NT2/D1 (cell line): ENCODE data around the gene SGTA.

Experiments
- DNase-seq: peaks from one replicate; pipeline ENCODE4 v3.0.0-alpha.2; 2011; ENCODE audit warnings: low read depth, low spot score
- H3K27me3 ChIP-seq: 2 replicates; pipeline ENCODE4 v1.6.0; 2011; ENCODE audit warnings: mild to moderate bottlenecking; ENCODE audit not compliant: insufficient read length, insufficient read depth
- H3K36me3 ChIP-seq: 2 replicates; pipeline ENCODE4 v1.6.1; 2011; ENCODE audit warnings: mild to moderate bottlenecking, low read length, mixed read lengths; ENCODE audit not compliant: insufficient read depth, insufficient read length
- H3K4me1 ChIP-seq: 2 replicates; pipeline ENCODE4 v1.5.1; 2011; ENCODE audit not compliant: insufficient read depth, insufficient read length
- H3K4me3 ChIP-seq: 2 replicates; pipeline ENCODE4 v1.5.1; 2011; ENCODE audit warnings: low read depth; ENCODE audit not compliant: insufficient read length
- H3K9ac ChIP-seq: 2 replicates; pipeline ENCODE4 v1.6.0; 2011; ENCODE audit warnings: low read depth; ENCODE audit not compliant: insufficient read length
- H3K9me3 ChIP-seq: 2 replicates; pipeline ENCODE4 v1.5.1; 2011; ENCODE audit warnings: mild to moderate bottlenecking, low read length; ENCODE audit not compliant: insufficient read depth
- SUZ12 ChIP-seq: IDR thresholded peaks from 2 replicates; pipeline ENCODE4 v1.6.1; 2011; ENCODE audit not compliant: insufficient read length, insufficient read depth; ENCODE audit errors: extremely low read depth
- YY1 ChIP-seq: IDR thresholded peaks from 2 replicates; pipeline ENCODE4 v1.6.1; 2011; ENCODE audit not compliant: insufficient read length, insufficient read depth
- ZNF274 ChIP-seq: IDR thresholded peaks from 2 replicates; pipeline ENCODE4 v1.6.1; 2011; ENCODE audit warnings: mild to moderate bottlenecking, low read depth, low read length

SGTA gene

GRCh38 chr19:2722541-2723344 is 60.3 kb downstream of the SGTA start:
- TF ChIP-seq SUZ12, result no peak
- no peak for TF ChIP-seq ZNF274
- TF ChIP-seq YY1, result no peak
- Histone ChIP-seq H3K4me1 (peaks cover 29% of the 10 kb centered on the region), H3K36me3 (no peaks in the 10 kb centered on the region), H3K9ac (peak overlapping the region; percentile 74), H3K9me3 (no peaks in the 10 kb centered on the region), H3K27me3 (peaks cover 6% of the 10 kb centered on the region), H3K4me3 (no peak overlapping the region)
- DNase-seq, result no peak

GRCh38 chr19:2721570-2722540 is 61.2 kb downstream of the SGTA start:
- no peak for TF ChIP-seq SUZ12
- no peak for TF ChIP-seq YY1
- no peak for TF ChIP-seq ZNF274
- H3K4me1 ChIP-seq, result peaks cover 23% of the 10 kb centered on the region
- peaks cover 3% of the 10 kb centered on the region for H3K36me3 ChIP-seq
- H3K4me3 ChIP-seq, result peak overlapping the region; percentile 54
- peak overlapping the region; percentile 74 for H3K9ac ChIP-seq
- no peak for DNase-seq
- no peaks in the 10 kb centered on the region for H3K9me3 ChIP-seq
- H3K27me3 ChIP-seq, result peaks cover 4% of the 10 kb centered on the region

GRCh38 chr19:2720777-2721569 is 62.1 kb downstream of the SGTA start, which contains the start of gene DIRAS1:
Gene DIRAS1, minus strand, starts transcription at chr19:2721372. Its CDS starts 3,566 bp downstream, at chr19:2717806.
- Histone ChIP-seq H3K4me3 (peak within 1 kb of the TSS; percentile 58), H3K27me3 (no peaks in the 10 kb centered on the region), H3K4me1 (peaks cover 19% of the 10 kb centered on the region), H3K9me3 (no peaks in the 10 kb centered on the region), H3K36me3 (peaks cover 9% of the 10 kb centered on the region), H3K9ac (peak within 1 kb of the TSS; percentile 85)
- TF ChIP-seq ZNF274 (no peak), SUZ12 (no peak), YY1 (no peak)
- no peak for DNase-seq

- H3K9ac ChIP-seq, result peak overlapping the region; percentile 85
- H3K27me3 ChIP-seq, result no peaks in the 10 kb centered on the region
- DNase-seq, result no peak
- peaks cover 9% of the 10 kb centered on the region for H3K36me3 ChIP-seq
- TF ChIP-seq YY1, result no peak
- no peak for TF ChIP-seq SUZ12
- no peak for TF ChIP-seq ZNF274
- H3K9me3 ChIP-seq, result peaks cover 8% of the 10 kb centered on the region; the same call in 1 of the 2 replicates
- H3K4me3 ChIP-seq, result peak overlapping the region; percentile 58
- peaks cover 19% of the 10 kb centered on the region for H3K4me1 ChIP-seq
Measured at GRCh38 chr19:2719920-2720776, 62.9 kb downstream of the SGTA start.

DNA sequence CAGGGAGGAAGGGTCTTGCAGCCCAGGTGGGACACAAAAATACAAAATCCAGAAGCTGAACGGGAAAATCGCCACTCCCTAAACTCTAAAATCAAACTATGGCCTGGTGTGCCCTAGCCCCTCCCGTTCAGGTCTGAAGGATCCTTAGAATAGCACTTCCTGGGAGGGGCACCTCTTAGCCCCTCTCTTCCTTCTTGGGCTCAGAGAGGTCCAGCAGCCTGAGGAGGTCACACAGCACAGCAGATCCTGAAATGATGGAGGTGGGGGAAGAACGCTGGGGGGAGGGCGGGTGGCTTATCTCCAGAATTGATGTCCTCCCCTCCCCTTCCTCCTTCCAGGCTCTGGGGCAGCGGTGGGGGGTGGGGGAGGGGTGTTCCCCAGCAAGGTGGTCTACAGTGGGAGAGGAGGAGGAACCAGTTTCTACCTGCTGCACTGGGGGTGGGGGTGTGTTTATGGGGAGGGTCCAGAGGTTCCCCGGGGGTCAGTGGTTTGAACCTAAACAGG is 63.8 kb downstream of the SGTA start:
- Histone ChIP-seq H3K9me3 (peaks cover 10% of the 10 kb centered on the region; the same call in 1 of the 2 replicates), H3K27me3 (no peaks in the 10 kb centered on the region), H3K4me3 (no peak overlapping the region), H3K36me3 (peaks cover 9% of the 10 kb centered on the region), H3K4me1 (peaks cover 19% of the 10 kb centered on the region), H3K9ac (no peak overlapping the region)
- no peak for DNase-seq
- TF ChIP-seq SUZ12, result no peak
- no peak for TF ChIP-seq YY1
- no peak for TF ChIP-seq ZNF274

GRCh38 chr19:2717638-2718541 is 65.2 kb downstream of the SGTA start:
- Histone ChIP-seq H3K9ac (no peak overlapping the region), H3K4me3 (no peak overlapping the region), H3K36me3 (peaks cover 9% of the 10 kb centered on the region), H3K4me1 (peaks cover 6% of the 10 kb centered on the region), H3K27me3 (no peaks in the 10 kb centered on the region), H3K9me3 (peaks cover 10% of the 10 kb centered on the region; the same call in 1 of the 2 replicates)
- DNase-seq, result no peak
- TF ChIP-seq SUZ12 (no peak), ZNF274 (no peak), YY1 (no peak)
